Dendritic cell treated with granulocyte-macrophage colony-stimulating factor and Interleukin-4, amounts not matched to agents 40 ng/mL and 50 ng/mL, for 4 days (primary cell): Measurements from ENCODE around the gene CASZ1.

Experiments
- H3K27ac Mint-ChIP-seq: one replicate; pipeline ENCODE4 v1.8.0; 2022; ENCODE audit warnings: mild to moderate bottlenecking, mixed read lengths
- H3K27me3 Mint-ChIP-seq: one replicate; pipeline ENCODE4 v1.8.0; 2022; ENCODE audit warnings: mild to moderate bottlenecking, mixed read lengths
- H3K36me3 Mint-ChIP-seq: one replicate; pipeline ENCODE4 v1.8.0; 2022; ENCODE audit warnings: low read depth, mixed read lengths
- H3K4me1 Mint-ChIP-seq: one replicate; pipeline ENCODE4 v1.8.0; 2022; ENCODE audit warnings: low read depth, mixed read lengths
- H3K4me3 Mint-ChIP-seq: one replicate; pipeline ENCODE4 v1.8.0; 2022; ENCODE audit warnings: mild to moderate bottlenecking, moderate library complexity, mixed read lengths
- H3K9me3 Mint-ChIP-seq: one replicate; pipeline ENCODE4 v1.8.0; 2022; ENCODE audit warnings: mixed read lengths
- intact Hi-C: fragments of 100-400 bp; cut with micrococcal nuclease; formaldehyde crosslinking; loops from one replicate; pipeline ENCODE4 v1.15.0; 2022

CASZ1 gene

DNA sequence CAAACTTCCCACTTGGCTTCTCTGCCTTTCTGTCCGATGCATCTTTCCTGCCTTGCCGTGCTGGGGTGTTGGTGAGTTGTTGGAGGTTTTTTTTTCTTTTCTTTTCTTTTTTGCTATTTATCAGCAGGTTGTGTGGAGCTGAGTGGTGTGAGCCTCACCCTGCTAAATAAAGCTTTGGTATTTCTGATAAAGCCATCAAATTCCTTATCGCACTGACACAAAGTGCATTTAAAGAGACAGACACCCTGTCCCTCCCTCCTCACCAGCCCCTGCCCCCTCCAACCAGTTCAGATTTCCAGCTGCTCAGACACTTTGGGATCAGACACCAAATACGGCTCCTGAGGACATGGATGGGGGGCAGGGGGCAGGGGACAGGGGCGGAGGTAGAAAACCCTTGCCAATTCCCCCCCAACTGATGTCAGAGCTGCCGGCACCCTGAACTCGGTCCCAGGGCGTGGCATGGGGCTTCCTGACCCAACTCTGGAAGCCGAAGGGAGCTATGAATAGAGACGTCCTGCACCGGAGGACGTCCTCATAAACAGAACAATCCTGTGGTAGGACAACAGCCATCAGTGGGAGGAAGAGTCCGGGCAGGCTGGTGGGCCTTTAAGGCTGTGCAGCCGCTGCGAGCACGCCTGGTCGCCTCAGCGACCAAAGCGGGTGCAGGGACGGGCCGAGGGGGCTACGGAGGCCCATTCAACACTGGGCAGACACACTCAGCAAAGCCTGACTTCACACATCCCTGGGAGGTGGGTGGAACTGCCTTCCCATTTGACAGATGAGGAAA is 79.0 kb downstream of the CASZ1 start:
- intact Hi-C loops = no loop called here
- Mint-ChIP-seq H3K9me3 (no peaks in the 10 kb centered on the region), H3K4me3 (no peak overlapping the region), H3K36me3 (no peaks in the 10 kb centered on the region), H3K27ac (no peak overlapping the region), H3K27me3 (peaks cover 11% of the 10 kb centered on the region), H3K4me1 (peaks cover 6% of the 10 kb centered on the region)

DNA sequence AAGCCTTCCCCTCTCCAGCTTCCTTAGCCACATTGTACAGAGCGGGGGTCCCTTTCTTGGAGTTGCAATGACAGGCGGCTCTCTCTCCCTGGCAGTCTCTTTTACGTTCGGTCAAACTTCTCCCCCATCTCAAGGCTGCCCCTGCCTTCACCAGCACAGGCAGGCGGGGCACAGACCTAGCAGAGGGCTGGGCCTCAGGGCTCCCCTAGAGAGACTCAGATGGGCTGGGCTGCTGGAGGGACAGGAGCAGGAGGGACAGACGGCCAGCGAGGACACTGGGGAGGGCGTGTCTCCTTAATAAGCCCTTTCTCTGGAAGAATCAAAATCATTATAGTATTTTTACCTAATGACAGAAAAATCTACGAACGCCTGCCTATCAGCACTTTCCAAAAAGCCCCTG is 79.6 kb downstream of the CASZ1 start:
- H3K4me1 Mint-ChIP-seq = peaks cover 6% of the 10 kb centered on the region
- no peak overlapping the region for H3K4me3 Mint-ChIP-seq
- H3K27me3 Mint-ChIP-seq = peaks cover 11% of the 10 kb centered on the region
- no peak overlapping the region for H3K27ac Mint-ChIP-seq
- H3K36me3 Mint-ChIP-seq = no peaks in the 10 kb centered on the region
- intact Hi-C loops = no loop called here
- no peaks in the 10 kb centered on the region for H3K9me3 Mint-ChIP-seq

GRCh38 chr1:10714337-10715114 is 81.9 kb downstream of the CASZ1 start:
- Mint-ChIP-seq H3K27ac (no peak overlapping the region), H3K27me3 (peaks cover 12% of the 10 kb centered on the region), H3K4me3 (no peak overlapping the region), H3K4me1 (peaks cover 6% of the 10 kb centered on the region), H3K9me3 (no peaks in the 10 kb centered on the region), H3K36me3 (no peaks in the 10 kb centered on the region)
- intact Hi-C loops = no loop called here

DNA sequence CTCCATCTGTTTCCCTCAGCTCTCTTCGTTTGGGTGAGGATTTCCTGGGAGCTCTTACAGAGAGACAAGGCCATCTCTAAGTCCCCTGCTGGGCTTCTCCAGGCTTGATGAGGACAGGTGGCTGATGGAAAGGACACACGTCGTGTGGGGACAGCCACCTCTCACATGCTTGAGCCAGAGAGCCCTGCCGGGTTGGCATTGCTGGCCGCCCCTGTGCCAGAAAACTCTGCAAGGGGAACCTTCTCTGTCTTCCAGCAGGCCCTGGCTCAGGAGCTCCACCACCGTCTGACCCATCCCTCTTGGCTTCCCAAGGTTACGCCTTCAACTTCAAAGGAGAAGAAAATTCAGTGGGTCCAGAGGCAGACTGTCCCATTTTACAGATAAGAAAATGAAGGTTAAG is 82.8 kb downstream of the CASZ1 start:
- intact Hi-C loops = no loop called here
- Mint-ChIP-seq H3K36me3 (no peaks in the 10 kb centered on the region), H3K9me3 (no peaks in the 10 kb centered on the region), H3K4me1 (peaks cover 6% of the 10 kb centered on the region), H3K27me3 (peaks cover 16% of the 10 kb centered on the region), H3K4me3 (no peak overlapping the region), H3K27ac (no peak overlapping the region)

- Mint-ChIP-seq H3K27ac (no peak overlapping the region), H3K4me3 (no peak overlapping the region), H3K4me1 (peaks cover 6% of the 10 kb centered on the region), H3K9me3 (no peaks in the 10 kb centered on the region), H3K27me3 (peaks cover 21% of the 10 kb centered on the region), H3K36me3 (no peaks in the 10 kb centered on the region)
- intact Hi-C loops = no loop called here
Observed at GRCh38 chr1:10712568-10713362, 83.7 kb downstream of the CASZ1 start.

- intact Hi-C loops = no loop called here
- Mint-ChIP-seq H3K27me3 (peaks cover 15% of the 10 kb centered on the region), H3K27ac (no peak overlapping the region), H3K4me3 (no peak overlapping the region), H3K36me3 (no peaks in the 10 kb centered on the region), H3K9me3 (no peaks in the 10 kb centered on the region), H3K4me1 (no peaks in the 10 kb centered on the region)
Observed at GRCh38 chr1:10710489-10710888, 86.0 kb downstream of the CASZ1 start.

- no peak overlapping the region for H3K27ac Mint-ChIP-seq
Observed at GRCh38 chr1:10709646-10710045, 86.8 kb downstream of the CASZ1 start.

DNA sequence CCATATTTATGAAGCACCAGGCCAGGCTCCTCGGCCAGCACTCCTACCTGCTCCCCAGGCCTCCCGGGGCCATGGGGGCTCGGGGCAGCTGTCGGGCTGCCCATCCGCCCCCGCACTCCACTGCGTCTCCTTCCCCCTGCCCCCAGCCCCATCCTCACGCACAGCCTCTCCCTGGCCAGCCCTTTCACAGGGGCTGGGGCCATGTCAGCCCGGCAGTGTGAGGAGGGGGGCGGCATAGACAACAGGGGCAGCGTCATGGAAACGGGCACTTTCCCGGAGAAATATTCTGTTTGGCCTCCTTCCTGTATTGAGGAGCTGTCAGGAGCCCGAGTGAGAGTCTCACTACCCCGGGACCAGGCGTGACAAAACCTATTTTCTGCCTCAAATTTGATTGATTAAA is 87.3 kb downstream of the CASZ1 start:
- intact Hi-C loops = no loop called here
- Mint-ChIP-seq H3K4me1 (no peaks in the 10 kb centered on the region), H3K27me3 (peaks cover 13% of the 10 kb centered on the region), H3K9me3 (no peaks in the 10 kb centered on the region), H3K4me3 (no peak overlapping the region), H3K27ac (no peak overlapping the region), H3K36me3 (no peaks in the 10 kb centered on the region)

More at GRCh38 chr1:10709646-10710045, 86.8 kb downstream of the CASZ1 start:
- Mint-ChIP-seq H3K36me3 (no peaks in the 10 kb centered on the region), H3K27me3 (peaks cover 13% of the 10 kb centered on the region), H3K4me1 (no peaks in the 10 kb centered on the region), H3K9me3 (no peaks in the 10 kb centered on the region), H3K4me3 (no peak overlapping the region)
- intact Hi-C loops = no loop called here

DNA sequence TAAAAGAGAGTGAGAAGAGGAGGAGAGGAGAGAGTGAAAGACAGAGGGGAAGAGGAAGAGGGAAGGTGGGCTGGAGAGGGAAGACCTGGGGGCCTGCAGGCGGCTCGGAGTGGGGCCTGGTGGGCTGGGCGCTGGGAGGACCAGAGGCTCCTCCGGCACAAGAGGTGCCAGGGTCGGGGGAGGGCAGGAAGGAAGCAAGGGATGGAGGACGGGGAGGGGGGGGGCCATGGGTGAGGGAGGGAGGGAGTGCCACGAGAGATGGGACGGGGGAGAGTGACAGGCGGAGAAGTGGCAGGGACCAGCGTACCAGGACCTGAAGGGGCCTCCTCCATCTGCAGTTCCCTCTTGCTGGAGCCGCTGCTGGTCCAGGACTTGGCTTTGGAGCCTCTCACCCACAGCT is 87.7 kb downstream of the CASZ1 start:
- intact Hi-C loops = no loop called here
- Mint-ChIP-seq H3K4me1 (no peaks in the 10 kb centered on the region), H3K27ac (no peak overlapping the region), H3K4me3 (no peak overlapping the region), H3K27me3 (peaks cover 15% of the 10 kb centered on the region), H3K36me3 (no peaks in the 10 kb centered on the region), H3K9me3 (no peaks in the 10 kb centered on the region)

DNA sequence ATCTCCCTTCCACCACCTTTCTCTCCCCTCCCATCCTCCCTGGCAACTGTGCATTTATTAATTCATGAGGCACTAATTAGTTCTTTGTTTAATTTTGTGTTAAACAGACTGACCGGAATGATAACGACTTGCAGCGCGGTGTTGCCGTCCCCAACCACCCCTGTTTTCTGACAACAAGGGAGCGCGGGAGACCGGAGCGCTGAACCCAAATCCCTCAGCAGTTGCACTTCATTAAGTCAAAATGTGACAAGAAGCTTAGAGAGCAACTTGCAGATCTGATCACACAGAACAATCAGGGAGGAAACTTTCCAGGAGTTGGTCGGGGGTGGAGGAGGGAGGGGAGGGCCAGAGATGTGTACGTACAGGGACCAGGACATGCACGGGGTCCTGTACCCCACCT is 89.2 kb downstream of the CASZ1 start:
- Mint-ChIP-seq H3K27ac (no peak overlapping the region), H3K4me3 (no peak overlapping the region), H3K9me3 (no peaks in the 10 kb centered on the region), H3K36me3 (no peaks in the 10 kb centered on the region), H3K27me3 (peaks cover 15% of the 10 kb centered on the region), H3K4me1 (no peaks in the 10 kb centered on the region)
- intact Hi-C loops = no loop called here

- H3K27ac Mint-ChIP-seq = no peak overlapping the region
- no peaks in the 10 kb centered on the region for H3K9me3 Mint-ChIP-seq
- no peaks in the 10 kb centered on the region for H3K36me3 Mint-ChIP-seq
- no peaks in the 10 kb centered on the region for H3K4me1 Mint-ChIP-seq
- H3K27me3 Mint-ChIP-seq = peaks cover 15% of the 10 kb centered on the region
- no peak overlapping the region for H3K4me3 Mint-ChIP-seq
- intact Hi-C loops = no loop called here
Observed at GRCh38 chr1:10706376-10706913, 90.0 kb downstream of the CASZ1 start.

GRCh38 chr1:10705953-10706352 is 90.5 kb downstream of the CASZ1 start:
- no peak overlapping the region for H3K27ac Mint-ChIP-seq
- H3K4me3 Mint-ChIP-seq = no peak overlapping the region
- intact Hi-C loops = no loop called here
- H3K4me1 Mint-ChIP-seq = no peaks in the 10 kb centered on the region
- H3K9me3 Mint-ChIP-seq = no peaks in the 10 kb centered on the region
- H3K27me3 Mint-ChIP-seq = peaks cover 15% of the 10 kb centered on the region
- H3K36me3 Mint-ChIP-seq = no peaks in the 10 kb centered on the region

GRCh38 chr1:10704368-10704882 is 92.0 kb downstream of the CASZ1 start:
- no peak overlapping the region for H3K27ac Mint-ChIP-seq
- intact Hi-C loops = no loop called here
- peaks cover 18% of the 10 kb centered on the region for H3K27me3 Mint-ChIP-seq

More at GRCh38 chr1:10704368-10704882, 92.0 kb downstream of the CASZ1 start:
- H3K9me3 Mint-ChIP-seq = no peaks in the 10 kb centered on the region
- no peaks in the 10 kb centered on the region for H3K4me1 Mint-ChIP-seq
- no peaks in the 10 kb centered on the region for H3K36me3 Mint-ChIP-seq
- no peak overlapping the region for H3K4me3 Mint-ChIP-seq
